CD8-positive, alpha-beta memory T cell (primary cell): ENCODE measurements around the gene CFAP410. TPM values are rescaled to one million over a fixed set of nuclear protein-coding genes. Genes with fewer than 3 reads are reported as not detected.

Experiments
- CTCF ChIA-PET: fragments of 350-600 bp; sonication (Branson Sonifier 250); formaldehyde crosslinking; loops from one replicate; lab custom pipeline; 2021; ENCODE audit warnings: antibody characterized with exemption; lab: Charles Lee
- POLR2A ChIA-PET: fragments of 350-600 bp; sonication (Branson Sonifier 250); formaldehyde crosslinking; loops from one replicate; lab custom pipeline; 2021; ENCODE audit warnings: antibody characterized with exemption; lab: Charles Lee
- DNase-seq, 5 donors: peaks; one replicate each; pipeline versions ENCODE4 v3.0.0 to v3.0.0-alpha.2; 2020 to 2022; ENCODE audit warnings: mixed read lengths in 1 of 5
- H3K27ac ChIP-seq: one replicate; pipeline ENCODE4 v1.7.0; 2013; ENCODE audit warnings: low read depth, mild to moderate bottlenecking, low read length, moderate library complexity
- H3K27me3 ChIP-seq: 2 replicates; pipeline ENCODE4 v1.7.0; 2013; ENCODE audit warnings: low read length, mild to moderate bottlenecking; ENCODE audit not compliant: insufficient read depth, poor library complexity, severe bottlenecking
- H3K36me3 ChIP-seq: 2 replicates; pipeline ENCODE4 v1.7.0; 2013; ENCODE audit warnings: mild to moderate bottlenecking, low read length, moderate library complexity; ENCODE audit not compliant: insufficient read depth
- H3K4me1 ChIP-seq: 2 replicates; pipeline ENCODE4 v1.7.0; 2013; ENCODE audit warnings: mild to moderate bottlenecking, low read length, moderate library complexity; ENCODE audit not compliant: insufficient read depth
- H3K4me3 ChIP-seq: 2 replicates; pipeline ENCODE4 v1.7.0; 2013; ENCODE audit warnings: mild to moderate bottlenecking, low read length
- H3K9me3 ChIP-seq: 2 replicates; pipeline ENCODE4 v1.7.0; 2013; ENCODE audit warnings: mild to moderate bottlenecking, low read length
- H3K27ac Mint-ChIP-seq, 8 donors: one replicate each; pipeline ENCODE4 v1.8.0; 2020 to 2021; ENCODE audit warnings: mixed read lengths in 8 of 8, mild to moderate bottlenecking in 6 of 8, inconsistent platforms in 3 of 8, moderate library complexity in 3 of 8
- H3K27me3 Mint-ChIP-seq, 2 donors: one replicate each; pipeline ENCODE4 v1.8.0; 2020 to 2021; ENCODE audit warnings: mixed read lengths in 2 of 2, mild to moderate bottlenecking in 1 of 2, moderate library complexity in 1 of 2
- H3K36me3 Mint-ChIP-seq, 3 donors: one replicate each; pipeline ENCODE4 v1.8.0; 2020 to 2021; ENCODE audit warnings: mixed read lengths in 3 of 3, inconsistent platforms in 1 of 3, mild to moderate bottlenecking in 1 of 3
- H3K4me1 Mint-ChIP-seq, 3 donors: one replicate each; pipeline ENCODE4 v1.8.0; 2020 to 2021; ENCODE audit warnings: mixed read lengths in 3 of 3, inconsistent platforms in 1 of 3, mild to moderate bottlenecking in 1 of 3
- H3K4me3 Mint-ChIP-seq, 7 donors: one replicate each; pipeline ENCODE4 v1.8.0; 2020 to 2021; ENCODE audit warnings: mixed read lengths in 7 of 7, mild to moderate bottlenecking in 6 of 7, moderate library complexity in 4 of 7, inconsistent platforms in 2 of 7
- H3K9me3 Mint-ChIP-seq, 5 donors: one replicate each; pipeline ENCODE4 v1.8.0; 2020 to 2022; ENCODE audit warnings: mixed read lengths in 5 of 5, mild to moderate bottlenecking in 3 of 5, moderate library complexity in 2 of 5, inconsistent platforms in 1 of 5
- polyA plus RNA-seq: library from polyadenylated mRNA; unstranded; fragments of 300-500 nt; fragmentation: Illumina TruSeq; gene quantifications from one replicate; pipeline ENCODE4 v1.2.3, GENCODE V29; 2021
- total RNA-seq, 2 experiments: library from RNA; stranded (reverse); gene quantifications; one replicate each; pipeline ENCODE4 v1.2.3, GENCODE V29; 2021

Gene CFAP410
- total and polyA plus RNA-seq, 3 experiments from 2014 or later = 17.6 to 36.4 (median 19.2) TPM

GRCh38 chr21:44299085-44299457 lies 40.1 kb downstream of the CFAP410 start:
- Histone ChIP-seq H3K27me3 (no peaks in the 10 kb centered on the region), H3K4me3 (peak overlapping the region; percentile 73), H3K9me3 (no peaks in the 10 kb centered on the region), H3K27ac (peak overlapping the region; percentile 72), H3K36me3 (no peaks in the 10 kb centered on the region), H3K4me1 (peaks cover 64% of the 10 kb centered on the region)
- peak overlapping the region; percentile 83 to 98 (median 88) for H3K4me3 Mint-ChIP-seq
- H3K27me3 Mint-ChIP-seq = no peaks in the 10 kb centered on the region
- H3K9me3 Mint-ChIP-seq = no peaks in the 10 kb centered on the region
- ChIA-PET CTCF (interaction anchor here (2.1 kb wide), 1 partner anchor 31 kb away, joined by 7 read pairs; no protein-coding TSS in a partner anchor), POLR2A (no interaction called here)
- peaks cover 0 to 7% (median 0%) of the 10 kb centered on the region in 3 donors for H3K36me3 Mint-ChIP-seq
- peak in 1 of 5 donors; percentile 24 for DNase-seq
- peak overlapping the region; percentile 76 to 97 (median 89) for H3K27ac Mint-ChIP-seq
- H3K4me1 Mint-ChIP-seq = peaks cover 35 to 66% (median 48%) of the 10 kb centered on the region in 3 donors

GRCh38 chr21:44298301-44298700 lies 40.9 kb downstream of the CFAP410 start:
- H3K9me3 ChIP-seq = no peaks in the 10 kb centered on the region
- H3K36me3 ChIP-seq = no peaks in the 10 kb centered on the region
- ChIA-PET CTCF (interaction anchor here (0.8 to 2.4 kb wide), 12 partner anchors 10 to 285 kb away, joined by 3 to 11 read pairs (median 4); no protein-coding TSS in a partner anchor), POLR2A (no interaction called here)
- no peaks in the 10 kb centered on the region for H3K9me3 Mint-ChIP-seq
- DNase-seq = no peak
- no peak overlapping the region for H3K4me3 ChIP-seq
- no peaks in the 10 kb centered on the region for H3K27me3 Mint-ChIP-seq
- no peaks in the 10 kb centered on the region for H3K27me3 ChIP-seq
- H3K36me3 Mint-ChIP-seq = peaks cover 0 to 3% (median 0%) of the 10 kb centered on the region in 3 donors
- peak overlapping the region in 6 of 8 donors; percentile 27 to 87 (median 68) for H3K27ac Mint-ChIP-seq
- H3K4me3 Mint-ChIP-seq = peak overlapping the region; percentile 48 to 86 (median 66)
- peaks cover 60% of the 10 kb centered on the region for H3K4me1 ChIP-seq
- peaks cover 31 to 62% (median 43%) of the 10 kb centered on the region in 3 donors for H3K4me1 Mint-ChIP-seq
- no peak overlapping the region for H3K27ac ChIP-seq

GRCh38 chr21:44297525-44298290 lies 41.5 kb downstream of the CFAP410 start:
- peaks cover 30 to 59% (median 40%) of the 10 kb centered on the region in 3 donors for H3K4me1 Mint-ChIP-seq
- peaks cover 0 to 3% (median 0%) of the 10 kb centered on the region in 3 donors for H3K36me3 Mint-ChIP-seq
- peak overlapping the region in 7 of 8 donors; percentile 47 to 87 (median 72) for H3K27ac Mint-ChIP-seq
- peak overlapping the region; percentile 48 to 86 (median 66) for H3K4me3 Mint-ChIP-seq
- Histone ChIP-seq H3K36me3 (no peaks in the 10 kb centered on the region), H3K27ac (no peak overlapping the region), H3K9me3 (no peaks in the 10 kb centered on the region), H3K27me3 (no peaks in the 10 kb centered on the region), H3K4me1 (peaks cover 57% of the 10 kb centered on the region), H3K4me3 (no peak overlapping the region)
- H3K27me3 Mint-ChIP-seq = no peaks in the 10 kb centered on the region
- CTCF ChIA-PET = interaction anchor here (0.7 to 2.4 kb wide), 13 partner anchors 10 to 285 kb away, joined by 3 to 11 read pairs (median 4); no protein-coding TSS in a partner anchor
- POLR2A ChIA-PET = no interaction called here
- no peaks in the 10 kb centered on the region for H3K9me3 Mint-ChIP-seq
- peak; percentile 58 to 78 (median 63) for DNase-seq

GRCh38 chr21:44296916-44297315 lies 42.3 kb downstream of the CFAP410 start:
- POLR2A ChIA-PET = no interaction called here
- H3K4me1 ChIP-seq = peaks cover 49% of the 10 kb centered on the region

GRCh38 chr21:44296103-44296519 lies 43.1 kb downstream of the CFAP410 start:
- Mint-ChIP-seq H3K4me1 (peaks cover 21 to 47% (median 27%) of the 10 kb centered on the region in 3 donors), H3K4me3 (no peak overlapping the region), H3K27me3 (no peaks in the 10 kb centered on the region), H3K27ac (no peak overlapping the region), H3K36me3 (peaks cover 0 to 3% (median 0%) of the 10 kb centered on the region in 3 donors), H3K9me3 (no peaks in the 10 kb centered on the region)
- H3K9me3 ChIP-seq = no peaks in the 10 kb centered on the region
- H3K27ac ChIP-seq = no peak overlapping the region
- DNase-seq = no peak
- H3K4me1 ChIP-seq = peaks cover 41% of the 10 kb centered on the region
- CTCF ChIA-PET = interaction anchor here (0.9 to 2.4 kb wide), 2 partner anchors 9 to 12 kb away, joined by 3 to 11 read pairs; no protein-coding TSS in a partner anchor
- POLR2A ChIA-PET = no interaction called here
- no peak overlapping the region for H3K4me3 ChIP-seq
- H3K27me3 ChIP-seq = no peaks in the 10 kb centered on the region
- no peaks in the 10 kb centered on the region for H3K36me3 ChIP-seq

More at GRCh38 chr21:44296916-44297315, 42.3 kb downstream of the CFAP410 start:
- no peak overlapping the region for H3K27ac Mint-ChIP-seq
- Histone ChIP-seq H3K27ac (no peak overlapping the region), H3K27me3 (no peaks in the 10 kb centered on the region), H3K36me3 (no peaks in the 10 kb centered on the region), H3K4me3 (no peak overlapping the region), H3K9me3 (no peaks in the 10 kb centered on the region)
- no peak for DNase-seq
- peaks cover 0 to 3% (median 0%) of the 10 kb centered on the region in 3 donors for H3K36me3 Mint-ChIP-seq
- H3K27me3 Mint-ChIP-seq = no peaks in the 10 kb centered on the region
- H3K9me3 Mint-ChIP-seq = no peaks in the 10 kb centered on the region
- CTCF ChIA-PET = interaction anchor here (0.7 to 2.4 kb wide), 8 partner anchors 9 to 284 kb away, joined by 3 to 11 read pairs (median 4); no protein-coding TSS in a partner anchor
- H3K4me3 Mint-ChIP-seq = no peak overlapping the region
- H3K4me1 Mint-ChIP-seq = peaks cover 24 to 55% (median 32%) of the 10 kb centered on the region in 3 donors

- POLR2A ChIA-PET = interaction anchor here (0.6 kb wide), 1 partner anchor 24 kb away, joined by 8 read pairs; no protein-coding TSS in a partner anchor
- Histone ChIP-seq H3K4me3 (no peak overlapping the region), H3K36me3 (no peaks in the 10 kb centered on the region), H3K9me3 (no peaks in the 10 kb centered on the region), H3K27me3 (no peaks in the 10 kb centered on the region), H3K4me1 (peaks cover 37% of the 10 kb centered on the region), H3K27ac (no peak overlapping the region)
- Mint-ChIP-seq H3K4me3 (no peak overlapping the region), H3K4me1 (peaks cover 18 to 42% (median 23%) of the 10 kb centered on the region in 3 donors), H3K27ac (no peak overlapping the region), H3K27me3 (no peaks in the 10 kb centered on the region), H3K36me3 (peaks cover 0 to 3% (median 0%) of the 10 kb centered on the region in 3 donors), H3K9me3 (no peaks in the 10 kb centered on the region)
- CTCF ChIA-PET = interaction anchor here (0.9 kb wide), 1 partner anchor 8 kb away, joined by 3 read pairs; no protein-coding TSS in a partner anchor
- DNase-seq = no peak
Observed at GRCh38 chr21:44295646-44296045, 43.5 kb downstream of the CFAP410 start.

- H3K4me1 Mint-ChIP-seq = peaks cover 20 to 41% (median 22%) of the 10 kb centered on the region in 3 donors
- CTCF ChIA-PET = no interaction called here
Observed at GRCh38 chr21:44295163-44295573, 44.0 kb downstream of the CFAP410 start.

More at GRCh38 chr21:44295163-44295573, 44.0 kb downstream of the CFAP410 start:
- Mint-ChIP-seq H3K9me3 (no peaks in the 10 kb centered on the region), H3K36me3 (peaks cover 0 to 3% (median 0%) of the 10 kb centered on the region in 3 donors), H3K27ac (peak overlapping the region in 1 of 8 donors; percentile 36), H3K4me3 (peak overlapping the region in 2 of 7 donors; percentile 32 to 39), H3K27me3 (no peaks in the 10 kb centered on the region)
- H3K27me3 ChIP-seq = no peaks in the 10 kb centered on the region
- POLR2A ChIA-PET = interaction anchor here (0.6 kb wide), 1 partner anchor 24 kb away, joined by 8 read pairs; no protein-coding TSS in a partner anchor
- H3K9me3 ChIP-seq = no peaks in the 10 kb centered on the region
- H3K27ac ChIP-seq = no peak overlapping the region
- H3K4me3 ChIP-seq = no peak overlapping the region
- H3K4me1 ChIP-seq = peaks cover 36% of the 10 kb centered on the region
- H3K36me3 ChIP-seq = no peaks in the 10 kb centered on the region
- DNase-seq = peak in 1 of 5 donors; percentile 22
